Loucy (cell line): Measurements from ENCODE around the gene CHMP4B.

Experiments
- EZH2phosphoT487 ChIP-seq: fragments of 200-600 bp; IDR thresholded peaks from 2 replicates; pipeline ENCODE4 v1.6.1; 2018; ENCODE audit warnings: antibody characterized with exemption, mild to moderate bottlenecking, moderate library complexity, borderline replicate concordance
- TF ChIP-seq, protein P1 (sequence below): fragments of 200-600 bp; sonication (generic); conservative IDR thresholded peaks from 2 replicates; pipeline ENCODE4 v1.5.1; 2014; ENCODE audit warnings: mild to moderate bottlenecking, antibody characterized with exemption, low read length

DNA sequence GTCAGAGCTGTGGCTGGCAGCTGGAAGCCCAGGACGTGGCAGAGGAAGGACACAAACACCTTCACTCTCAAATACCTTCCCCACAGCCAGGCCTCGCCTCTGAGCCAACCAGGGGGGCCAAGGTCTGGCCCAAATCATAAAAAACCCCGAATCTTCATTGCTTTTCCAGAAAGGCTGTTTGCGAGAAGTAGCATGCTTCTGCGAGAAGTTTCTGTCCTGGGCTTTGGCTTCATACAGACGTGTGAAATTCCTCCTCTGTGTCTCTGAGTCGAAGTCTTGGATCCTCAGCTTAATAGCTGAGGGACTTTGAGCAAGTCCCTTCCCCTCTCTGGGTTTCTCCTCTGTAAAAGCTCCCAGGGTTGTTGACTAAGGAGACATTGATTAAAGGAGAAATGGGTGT, 63.0 kb downstream of the CHMP4B start:
- TF ChIP-seq, protein P1, sequence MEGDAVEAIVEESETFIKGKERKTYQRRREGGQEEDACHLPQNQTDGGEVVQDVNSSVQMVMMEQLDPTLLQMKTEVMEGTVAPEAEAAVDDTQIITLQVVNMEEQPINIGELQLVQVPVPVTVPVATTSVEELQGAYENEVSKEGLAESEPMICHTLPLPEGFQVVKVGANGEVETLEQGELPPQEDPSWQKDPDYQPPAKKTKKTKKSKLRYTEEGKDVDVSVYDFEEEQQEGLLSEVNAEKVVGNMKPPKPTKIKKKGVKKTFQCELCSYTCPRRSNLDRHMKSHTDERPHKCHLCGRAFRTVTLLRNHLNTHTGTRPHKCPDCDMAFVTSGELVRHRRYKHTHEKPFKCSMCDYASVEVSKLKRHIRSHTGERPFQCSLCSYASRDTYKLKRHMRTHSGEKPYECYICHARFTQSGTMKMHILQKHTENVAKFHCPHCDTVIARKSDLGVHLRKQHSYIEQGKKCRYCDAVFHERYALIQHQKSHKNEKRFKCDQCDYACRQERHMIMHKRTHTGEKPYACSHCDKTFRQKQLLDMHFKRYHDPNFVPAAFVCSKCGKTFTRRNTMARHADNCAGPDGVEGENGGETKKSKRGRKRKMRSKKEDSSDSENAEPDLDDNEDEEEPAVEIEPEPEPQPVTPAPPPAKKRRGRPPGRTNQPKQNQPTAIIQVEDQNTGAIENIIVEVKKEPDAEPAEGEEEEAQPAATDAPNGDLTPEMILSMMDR: no peak
- TF ChIP-seq EZH2phosphoT487: no peak
